Measurements from ENCODE around the gene TDRD10. TPM values are rescaled to one million over a fixed set of nuclear protein-coding genes. Genes with fewer than 3 reads are reported as not detected.
A peak's percentile ranks its signal among the peaks of the same experiment; 100 is the strongest.

TDRD10 gene
- total and polyA plus RNA-seq, 2 experiments from 2014 or later, result 0.29 TPM; not detected in 1

- H3K4me1 ChIP-seq (ENCODE audit: insufficient read depth), result peaks cover 16% of the 10 kb centered on the region
- peak within 1 kb of the TSS; percentile 97 for H3K4me3 ChIP-seq
- H3K9me2 ChIP-seq (ENCODE audit: insufficient read depth), result no peaks in the 10 kb centered on the region
- no peaks in the 10 kb centered on the region for H3K27me3 ChIP-seq (ENCODE audit: insufficient read depth)
- H3K36me3 Mint-ChIP-seq (ENCODE audit: low read depth), result peaks cover 37% of the 10 kb centered on the region
- peaks cover 31% of the 10 kb centered on the region for H4K20me1 ChIP-seq (replicated peaks; ENCODE audit: insufficient read depth)
- H3K36me3 ChIP-seq (ENCODE audit: insufficient read depth), result peaks cover 28% of the 10 kb centered on the region
- TF ChIP-seq EZH2phosphoT487 (IDR thresholded peaks at IDR 0.05; ENCODE audit: unreplicated experiment) (no peak), EZH2 (IDR thresholded peaks at IDR 0.05; ENCODE audit: low read depth, unreplicated experiment) (no peak), REST (IDR thresholded peaks at IDR 0.05; ENCODE audit: unreplicated experiment) (no peak), NANOG (IDR thresholded peaks at IDR 0.05; ENCODE audit: borderline replicate concordance) (no peak), ZNF462 (CRISPR knock-in tag; IDR thresholded peaks at IDR 0.05) (no peak), STAT1 (IDR thresholded peaks at IDR 0.05; ENCODE audit: unreplicated experiment) (no peak), CREB1 (CRISPR knock-in tag; IDR thresholded peaks at IDR 0.05; ENCODE audit: low read depth) (no peak), ETS1 (IDR thresholded peaks at IDR 0.05) (no peak)
- H3K4me2 ChIP-seq, result peak within 1 kb of the TSS; percentile 99
- peaks cover 26% of the 10 kb centered on the region; the same call in 2 of the 3 replicates for H3K4me1 Mint-ChIP-seq
- no peaks in the 10 kb centered on the region for H3K9me3 Mint-ChIP-seq
- DNase-seq (ENCODE audit: low spot score), result peak; percentile 26
- ATAC-seq, result no peak; the same call in 2 of the 3 replicates
- H3K27ac Mint-ChIP-seq, result peak within 1 kb of the TSS; percentile 95
- peak within 1 kb of the TSS; percentile 88 for H3K4me3 Mint-ChIP-seq
- H3K27me3 Mint-ChIP-seq (ENCODE audit: insufficient read depth, low read depth, poor library complexity), result peaks cover 12% of the 10 kb centered on the region
- peaks cover 6% of the 10 kb centered on the region for H3F3A ChIP-seq (replicated peaks; ENCODE audit: low read depth)
- peaks cover 23% of the 10 kb centered on the region for H3K79me2 ChIP-seq (replicated peaks; ENCODE audit: insufficient read depth)
- peak within 1 kb of the TSS; percentile 44 for H2AFZ ChIP-seq
- peak within 1 kb of the TSS; percentile 63; the same call in 1 of the 2 replicates for H3K27ac ChIP-seq (ENCODE audit: low read depth)
Measured at GRCh38 chr1:154557939-154558719, 56.1 kb downstream of the TDRD10 start, which contains the start of gene UBE2Q1. UBE2Q1 (minus strand) TSS chr1:154558662; CDS start chr1:154558553, 109 bp downstream.

Data from GM23338 (cell line).